ENCODE results near the gene MAP4K2.

Gene MAP4K2

GRCh38 chr11:64741375-64742086, 61.5 kb downstream of the MAP4K2 start:
- no peak for TF ChIP-seq CTCF (IDR thresholded peaks at IDR 0.05; ENCODE audit: low read depth, low read length)
- DNase-seq (ENCODE audit: extremely low read depth, low read depth) = no peak

- TF ChIP-seq CTCF (IDR thresholded peaks at IDR 0.05; ENCODE audit: low read depth, low read length) = no peak
These were observed 63.1 kb downstream of the MAP4K2 start for GRCh38 chr11:64739871-64740270.

GRCh38 chr11:64736654-64737053, 66.4 kb downstream of the MAP4K2 start:
- no peak for TF ChIP-seq CTCF (IDR thresholded peaks at IDR 0.05; ENCODE audit: low read depth, low read length)
- DNase-seq (ENCODE audit: extremely low read depth, low read depth) = no peak

More at GRCh38 chr11:64739871-64740270, 63.1 kb downstream of the MAP4K2 start:
- no peak for DNase-seq (ENCODE audit: extremely low read depth, low read depth)

GRCh38 chr11:64735725-64736259, 67.2 kb downstream of the MAP4K2 start:
- no peak for TF ChIP-seq CTCF (IDR thresholded peaks at IDR 0.05; ENCODE audit: low read depth, low read length)

More at GRCh38 chr11:64735725-64736259, 67.2 kb downstream of the MAP4K2 start:
- no peak for DNase-seq (ENCODE audit: extremely low read depth, low read depth)

All from AG09319 (cell line).